H1 (cell line): Measurements from ENCODE around the gene SUZ12. TPM values are rescaled to one million over a fixed set of nuclear protein-coding genes. Genes with fewer than 3 reads are reported as not detected.

Experiments used
- ASH2L ChIP-seq: fragments of 200-600, 300-600 bp; sonication (generic); IDR thresholded peaks from one replicate; pipeline ENCODE4 v1.7.1; 2017; ENCODE audit warnings: low read length
- CBX5 ChIP-seq: fragments of 300-800, 300-1000 bp; sonication (generic); IDR thresholded peaks from 2 replicates; pipeline ENCODE4 v1.7.1; 2016; ENCODE audit warnings: antibody characterized with exemption, low read length, low read depth
- CEBPB ChIP-seq: IDR thresholded peaks from 2 replicates; pipeline ENCODE4 v1.6.1; 2012; ENCODE audit warnings: low read depth, low read length
- CHD7 ChIP-seq: fragments of 300-600 bp; sonication (generic); IDR thresholded peaks from 2 replicates; pipeline ENCODE4 v1.7.1; 2012; ENCODE audit warnings: low read length, moderate library complexity, mild to moderate bottlenecking, inconsistent platforms; ENCODE audit not compliant: insufficient replicate concordance
- KDM4A ChIP-seq: IDR thresholded peaks from one replicate; pipeline ENCODE4 v1.7.1; 2012; ENCODE audit warnings: low read depth, mild to moderate bottlenecking, moderate library complexity, low read length, inconsistent platforms; ENCODE audit not compliant: severe bottlenecking
- POLR2A ChIP-seq, 2 experiments: IDR thresholded peaks; 1 replicate in 1 of 2; 2 replicates in 1 of 2; pipeline ENCODE4 v1.6.1; 2011; ENCODE audit warnings: low read depth in 2 of 2, low read length in 2 of 2, mild to moderate bottlenecking in 2 of 2; ENCODE audit errors: control extremely low read depth in 1 of 2
- polyA plus RNA-seq, 7 experiments: library from polyadenylated mRNA; depleted of rRNA in 3 of 7; stranded (reverse) in 5 of 7; unstranded in 2 of 7; fragments of >200 nt in 5 of 7; fragments of 200-250 nt in 2 of 7; gene quantifications; 1 replicate in 5 of 7; 2 replicates in 1 of 7; 4 replicates in 1 of 7; pipeline versions ENCODE4 v1.2.1 to v1.2.3, GENCODE V29; 2011 to 2013; ENCODE audit warnings: missing spikeins in 2 of 7, mixed read lengths in 2 of 7
- total RNA-seq: library from RNA; stranded (reverse); fragmentation: NEBNext Ultra II Directional; extraction: Animal tissue kit (Norgen Biotek cat#: 25700); gene quantifications from 2 replicates; pipeline ENCODE4 v1.2.1, GENCODE V29; 2021
- TF ChIP-seq, protein P1 (sequence below), 3 experiments: IDR thresholded peaks; 1 replicate in 2 of 3; 2 replicates in 1 of 3; pipeline versions ENCODE4 v1.5.1 to v1.6.1; 2011; ENCODE audit warnings: low read length in 3 of 3, mild to moderate bottlenecking in 3 of 3, inconsistent platforms in 2 of 3, low read depth in 1 of 3, moderate library complexity in 1 of 3; ENCODE audit not compliant: insufficient read depth in 1 of 3; ENCODE audit errors: control extremely low read depth in 1 of 3
- TF ChIP-seq, protein P2 (sequence below): IDR thresholded peaks from 2 replicates; pipeline ENCODE4 v1.6.1; 2011; ENCODE audit warnings: low read depth, mild to moderate bottlenecking, low read length; ENCODE audit not compliant: insufficient read depth

The SUZ12 gene
- total and polyA plus RNA-seq, 2 of the 8 experiments (the other 6 are each of a cell fraction or from before 2014, with no cell fraction given), result 9.1 to 34.6 TPM

GRCh38 chr17:32006957-32007462 lies 70.2 kb downstream of the SUZ12 start, which contains the start of gene LRRC37B (continued):
- TF ChIP-seq, protein P1, sequence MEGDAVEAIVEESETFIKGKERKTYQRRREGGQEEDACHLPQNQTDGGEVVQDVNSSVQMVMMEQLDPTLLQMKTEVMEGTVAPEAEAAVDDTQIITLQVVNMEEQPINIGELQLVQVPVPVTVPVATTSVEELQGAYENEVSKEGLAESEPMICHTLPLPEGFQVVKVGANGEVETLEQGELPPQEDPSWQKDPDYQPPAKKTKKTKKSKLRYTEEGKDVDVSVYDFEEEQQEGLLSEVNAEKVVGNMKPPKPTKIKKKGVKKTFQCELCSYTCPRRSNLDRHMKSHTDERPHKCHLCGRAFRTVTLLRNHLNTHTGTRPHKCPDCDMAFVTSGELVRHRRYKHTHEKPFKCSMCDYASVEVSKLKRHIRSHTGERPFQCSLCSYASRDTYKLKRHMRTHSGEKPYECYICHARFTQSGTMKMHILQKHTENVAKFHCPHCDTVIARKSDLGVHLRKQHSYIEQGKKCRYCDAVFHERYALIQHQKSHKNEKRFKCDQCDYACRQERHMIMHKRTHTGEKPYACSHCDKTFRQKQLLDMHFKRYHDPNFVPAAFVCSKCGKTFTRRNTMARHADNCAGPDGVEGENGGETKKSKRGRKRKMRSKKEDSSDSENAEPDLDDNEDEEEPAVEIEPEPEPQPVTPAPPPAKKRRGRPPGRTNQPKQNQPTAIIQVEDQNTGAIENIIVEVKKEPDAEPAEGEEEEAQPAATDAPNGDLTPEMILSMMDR (IDR thresholded peaks at IDR 0.05; ENCODE audit: control extremely low read depth in 1 of 3, insufficient read depth in 1 of 3, low read depth in 1 of 3, low read length in 3 of 3), result peak; percentile 84 to 87 (median 87)
- peak; percentile 44 for TF ChIP-seq KDM4A
- peak; percentile 24 for TF ChIP-seq ASH2L
- TF ChIP-seq CEBPB, result no peak
- TF ChIP-seq CBX5, result no peak
- TF ChIP-seq POLR2A (IDR thresholded peaks at IDR 0.05; ENCODE audit: control extremely low read depth in 1 of 2, low read depth in 2 of 2, low read length in 2 of 2), result peak in 1 of 2 experiments; percentile 36; a peak in 1 of 3 replicates
- TF ChIP-seq CHD7, result no peak
- TF ChIP-seq, protein P2, sequence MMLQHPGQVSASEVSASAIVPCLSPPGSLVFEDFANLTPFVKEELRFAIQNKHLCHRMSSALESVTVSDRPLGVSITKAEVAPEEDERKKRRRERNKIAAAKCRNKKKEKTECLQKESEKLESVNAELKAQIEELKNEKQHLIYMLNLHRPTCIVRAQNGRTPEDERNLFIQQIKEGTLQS, result peak; percentile 92
